Retinal pigment epithelial cell (primary cell): ENCODE results near the gene IL17RD.
A peak's percentile ranks its signal among the peaks of the same experiment; 100 is the strongest.

Experiments used
- DNase-seq: peaks from one replicate; pipeline ENCODE4 v3.0.0-alpha.2; 2010; ENCODE audit warnings: low read depth
- H3K4me3 ChIP-seq: 2 replicates; pipeline ENCODE4 v1.5.1; 2011; ENCODE audit warnings: mild to moderate bottlenecking, low read length, control low read depth, moderate library complexity
- CTCF ChIP-seq: conservative IDR thresholded peaks from 2 replicates; pipeline ENCODE4 v1.5.1; 2011; ENCODE audit warnings: low read depth, low read length, control low read depth, inconsistent platforms

Gene IL17RD

GRCh38 chr3:57179580-57180410, 14.6 kb upstream of the IL17RD start:
- H3K4me3 ChIP-seq = no peak overlapping the region
- DNase-seq = no peak
- TF ChIP-seq CTCF = peak; percentile 67

GRCh38 chr3:57176045-57176444, 10.9 kb upstream of the IL17RD start:
- TF ChIP-seq CTCF = no peak

GRCh38 chr3:57173687-57174086, 8.5 kb upstream of the IL17RD start:
- TF ChIP-seq CTCF = no peak
- DNase-seq = no peak

More at GRCh38 chr3:57176045-57176444, 10.9 kb upstream of the IL17RD start:
- no peak for DNase-seq
- H3K4me3 ChIP-seq = no peak overlapping the region

GRCh38 chr3:57170946-57171345, 5.8 kb upstream of the IL17RD start:
- TF ChIP-seq CTCF = no peak
- H3K4me3 ChIP-seq = no peak overlapping the region
- DNase-seq = no peak

More at GRCh38 chr3:57173687-57174086, 8.5 kb upstream of the IL17RD start:
- no peak overlapping the region for H3K4me3 ChIP-seq

GRCh38 chr3:57169872-57170623, 4.9 kb upstream of the IL17RD start:
- peak overlapping the region; percentile 53 for H3K4me3 ChIP-seq
- DNase-seq = no peak
- peak; percentile 75 for TF ChIP-seq CTCF

GRCh38 chr3:57169108-57169507, 4.0 kb upstream of the IL17RD start:
- H3K4me3 ChIP-seq = no peak overlapping the region
- TF ChIP-seq CTCF = no peak
- DNase-seq = no peak

GRCh38 chr3:57168151-57168550, 3.0 kb upstream of the IL17RD start:
- no peak overlapping the region for H3K4me3 ChIP-seq
- DNase-seq = no peak
- TF ChIP-seq CTCF = no peak
